PC-9 (cell line): ENCODE data around the gene RIPOR2. TPM values are rescaled to one million over a fixed set of nuclear protein-coding genes. Genes with fewer than 3 reads are reported as not detected.
A peak's percentile ranks its signal among the peaks of the same experiment; 100 is the strongest.

Experiments
- BruUV-seq: library from RNA; stranded (reverse); fragments of 400-500 nt; replicated peaks from 2 replicates; lab custom pipeline; 2021; lab: Mats Ljungman, UMichigan
- CTCF ChIA-PET: fragments of 300-600 bp; sonication (Branson Sonifier 250); formaldehyde crosslinking; loops from one replicate; lab custom pipeline; 2022; ENCODE audit warnings: antibody characterized with exemption; lab: Charles Lee
- POLR2A ChIA-PET: fragments of 300-600 bp; sonication (Branson Sonifier 250); formaldehyde crosslinking; loops from one replicate; lab custom pipeline; 2022; ENCODE audit warnings: antibody characterized with exemption; ENCODE audit not compliant: unreplicated experiment; lab: Charles Lee
- DNase-seq, 2 experiments: peaks; one replicate each; pipeline versions ENCODE4 v3.0.0 to v3.0.0-alpha.2; 2015 to 2022; ENCODE audit warnings: mixed read lengths in 1 of 2
- H2AFZ ChIP-seq: fragments of 200-600 bp; sonication (generic); 2 replicates; pipeline ENCODE4 v1.8.1; 2017; ENCODE audit warnings: antibody characterized with exemption
- H3F3A ChIP-seq: fragments of 200-600 bp; sonication (generic); 2 replicates; pipeline ENCODE4 v1.8.1; 2017; ENCODE audit warnings: antibody characterized with exemption, mild to moderate bottlenecking, low read depth; ENCODE audit not compliant: insufficient read depth
- H3K27ac ChIP-seq: fragments of 200-600 bp; sonication (generic); 2 replicates; pipeline ENCODE4 v1.6.1; 2016; ENCODE audit warnings: mixed run types
- H3K27me3 ChIP-seq: fragments of 200-600 bp; sonication (generic); 2 replicates; pipeline ENCODE4 v1.6.1; 2016; ENCODE audit warnings: low read depth, mixed run types; ENCODE audit not compliant: insufficient read depth
- H3K36me3 ChIP-seq: fragments of 200-600 bp; sonication (generic); 2 replicates; pipeline ENCODE4 v1.6.1; 2016; ENCODE audit warnings: low read depth, mixed run types
- H3K4me1 ChIP-seq: fragments of 200-600 bp; sonication (generic); replicated peaks from 2 replicates; pipeline ENCODE4 v1.6.1; 2016; ENCODE audit warnings: mixed run types; ENCODE audit not compliant: insufficient read depth
- H3K4me2 ChIP-seq: fragments of 200-600 bp; sonication (generic); 2 replicates; pipeline ENCODE4 v1.6.1; 2017; ENCODE audit warnings: mixed run types
- H3K4me3 ChIP-seq: fragments of 200-600 bp; sonication (generic); 2 replicates; pipeline ENCODE4 v1.6.1; 2016; ENCODE audit warnings: mixed run types
- H3K79me2 ChIP-seq: fragments of 200-600 bp; sonication (generic); 2 replicates; pipeline ENCODE4 v1.6.1; 2017; ENCODE audit warnings: low read depth, mixed run types
- H3K9me2 ChIP-seq: fragments of 200-600 bp; sonication (generic); 2 replicates; pipeline ENCODE4 v1.8.1; 2017; ENCODE audit warnings: mild to moderate bottlenecking; ENCODE audit not compliant: insufficient read depth
- H3K9me3 ChIP-seq: fragments of 200-600 bp; sonication (generic); 2 replicates; pipeline ENCODE4 v1.8.1; 2016; ENCODE audit warnings: low read depth; ENCODE audit not compliant: insufficient read depth
- H4K20me1 ChIP-seq: fragments of 200-600 bp; sonication (generic); 2 replicates; pipeline ENCODE4 v1.8.1; 2017; ENCODE audit not compliant: insufficient read depth
- CTCF ChIP-seq: fragments of 200-600 bp; sonication (generic); conservative IDR thresholded peaks from 2 replicates; pipeline ENCODE4 v1.6.1; 2017; ENCODE audit warnings: mixed run types, antibody characterized with exemption, mild to moderate bottlenecking, moderate library complexity
- EZH2 ChIP-seq: fragments of 200-600 bp; sonication (generic); IDR thresholded peaks from 2 replicates; pipeline ENCODE4 v1.8.0; 2017; ENCODE audit warnings: antibody characterized with exemption, low read depth
- intact Hi-C: fragments of 100-400 bp; cut with micrococcal nuclease; formaldehyde crosslinking; loops from one replicate; pipeline ENCODE4 v1.10.0; 2022; ENCODE audit not compliant: unreplicated experiment
- total RNA-seq: library from RNA; stranded (reverse); gene quantifications from 2 replicates; pipeline ENCODE4 v1.2.3, GENCODE V29; 2021

Gene RIPOR2
- total RNA-seq, 1 experiment from 2014 or later: 0.94 TPM

GRCh38 chr6:24856901-24857670 lies 78.7 kb downstream of the RIPOR2 start:
- H4K20me1 ChIP-seq: no peaks in the 10 kb centered on the region
- no peaks in the 10 kb centered on the region for H3K9me3 ChIP-seq
- ChIA-PET POLR2A (no interaction called here), CTCF (interaction anchor here (0.6 to 3.5 kb wide), 5 partner anchors 81 to 170 kb away, joined by 3 to 30 read pairs (median 11); no protein-coding TSS in a partner anchor)
- no peak for DNase-seq
- H3K27me3 ChIP-seq: no peaks in the 10 kb centered on the region
- no peaks in the 10 kb centered on the region for H3K79me2 ChIP-seq
- no peaks in the 10 kb centered on the region for H3K9me2 ChIP-seq
- TF ChIP-seq CTCF (no peak), EZH2 (no peak)
- H2AFZ ChIP-seq: no peak overlapping the region
- no peak overlapping the region for H3K4me3 ChIP-seq
- no peak overlapping the region for H3K27ac ChIP-seq
- no peaks in the 10 kb centered on the region for H3K36me3 ChIP-seq
- H3K4me1 ChIP-seq: peaks cover 26% of the 10 kb centered on the region
- intact Hi-C loops: loop anchor here (1.0 to 10.0 kb wide), 5 partner anchors 135 to 748 kb away; no protein-coding TSS in a partner anchor
- BruUV-seq: no TSS peak
- no peak overlapping the region for H3K4me2 ChIP-seq
- H3F3A ChIP-seq: peaks cover 11% of the 10 kb centered on the region; the same call in 1 of the 2 replicates

- no peaks in the 10 kb centered on the region for H3K27me3 ChIP-seq
- no peak for DNase-seq
- no peaks in the 10 kb centered on the region for H4K20me1 ChIP-seq
- H3K4me2 ChIP-seq: peak overlapping the region; percentile 30; the same call in 1 of the 2 replicates
- no TSS peak for BruUV-seq
- TF ChIP-seq EZH2: no peak
- TF ChIP-seq CTCF: peak; percentile 14; the same call in 1 of the 2 replicates
- H3K4me3 ChIP-seq: no peak overlapping the region
- no peak overlapping the region for H3K27ac ChIP-seq
- no peaks in the 10 kb centered on the region for H3K79me2 ChIP-seq
- ChIA-PET CTCF (interaction anchor here (0.9 to 3.5 kb wide), 8 partner anchors 132 to 367 kb away, joined by 3 to 30 read pairs (median 6); no protein-coding TSS in a partner anchor), POLR2A (interaction anchor here (0.7 kb wide), 1 partner anchor 135 kb away, joined by 3 read pairs; no protein-coding TSS in a partner anchor)
- no peak overlapping the region for H2AFZ ChIP-seq
- H3F3A ChIP-seq: peaks cover 11% of the 10 kb centered on the region; the same call in 1 of the 2 replicates
- intact Hi-C loops: loop anchor here (1.0 to 10.0 kb wide), 5 partner anchors 136 to 749 kb away; no protein-coding TSS in a partner anchor
- H3K4me1 ChIP-seq: peaks cover 26% of the 10 kb centered on the region
- no peaks in the 10 kb centered on the region for H3K9me2 ChIP-seq
- H3K9me3 ChIP-seq: no peaks in the 10 kb centered on the region
- H3K36me3 ChIP-seq: no peaks in the 10 kb centered on the region
Observed at GRCh38 chr6:24856246-24856599, 79.5 kb downstream of the RIPOR2 start.

- Histone ChIP-seq H3F3A (peaks cover 11% of the 10 kb centered on the region; the same call in 1 of the 2 replicates), H3K4me3 (no peak overlapping the region), H3K4me2 (peak overlapping the region; percentile 30; the same call in 1 of the 2 replicates), H3K4me1 (peaks cover 26% of the 10 kb centered on the region), H2AFZ (peak overlapping the region; percentile 40; the same call in 1 of the 2 replicates), H3K36me3 (no peaks in the 10 kb centered on the region), H3K9me2 (no peaks in the 10 kb centered on the region), H4K20me1 (no peaks in the 10 kb centered on the region), H3K9me3 (no peaks in the 10 kb centered on the region), H3K27ac (no peak overlapping the region), H3K27me3 (no peaks in the 10 kb centered on the region), H3K79me2 (no peaks in the 10 kb centered on the region)
- TF ChIP-seq EZH2: no peak
- TF ChIP-seq CTCF: peak; percentile 89
- CTCF ChIA-PET: interaction anchor here (0.7 to 3.5 kb wide), 10 partner anchors 62 to 368 kb away, joined by 3 to 30 read pairs (median 6); no protein-coding TSS in a partner anchor
- intact Hi-C loops: loop anchor here (1.0 to 10.0 kb wide), 5 partner anchors 137 to 749 kb away; no protein-coding TSS in a partner anchor
- POLR2A ChIA-PET: interaction anchor here (0.6 to 0.7 kb wide), 3 partner anchors 135 to 284 kb away, joined by 3 to 26 read pairs (median 9); no protein-coding TSS in a partner anchor
- no TSS peak for BruUV-seq
- DNase-seq: peak; percentile 44 to 58
Observed at GRCh38 chr6:24855395-24856245, 80.1 kb downstream of the RIPOR2 start.
